CD4-positive, alpha-beta T cell treated with Interferon gamma for 1 hour (primary cell): ENCODE data around the gene SLC26A6.
A peak's percentile ranks its signal among the peaks of the same experiment; 100 is the strongest.

Experiments used
- DNase-seq: peaks from one replicate; pipeline ENCODE4 v3.0.0-alpha.2; 2020

The SLC26A6 gene

GRCh38 chr3:48630833-48631232, 4.4 kb downstream of the SLC26A6 start:
- no peak for DNase-seq

GRCh38 chr3:48630407-48630806, 4.9 kb downstream of the SLC26A6 start:
- no peak for DNase-seq

- no peak for DNase-seq
These were observed 5.4 kb downstream of the SLC26A6 start for GRCh38 chr3:48629894-48630293.

GRCh38 chr3:48628277-48629017, 6.8 kb downstream of the SLC26A6 start:
- no peak for DNase-seq

GRCh38 chr3:48625600-48625999, 9.7 kb downstream of the SLC26A6 start:
- DNase-seq = no peak

GRCh38 chr3:48624767-48625166, 10.5 kb downstream of the SLC26A6 start:
- no peak for DNase-seq

GRCh38 chr3:48623851-48624547, 11.3 kb downstream of the SLC26A6 start:
- DNase-seq = no peak

GRCh38 chr3:48621461-48621869, 13.8 kb downstream of the SLC26A6 start, which contains the start of gene TMEM89:
TMEM89 (minus strand) TSS chr3:48621769; CDS start chr3:48621756, 13 bp downstream.
- no peak for DNase-seq

GRCh38 chr3:48619541-48620524, 15.4 kb downstream of the SLC26A6 start:
- DNase-seq = no peak

GRCh38 chr3:48617559-48617958, 17.7 kb downstream of the SLC26A6 start:
- no peak for DNase-seq

GRCh38 chr3:48614044-48614443, 21.2 kb downstream of the SLC26A6 start:
- DNase-seq = no peak

- no peak for DNase-seq
These were observed 23.0 kb downstream of the SLC26A6 start for GRCh38 chr3:48612309-48612708.

GRCh38 chr3:48609088-48610005, 25.9 kb downstream of the SLC26A6 start, which contains the start of gene UQCRC1:
UQCRC1 (minus strand) TSS chr3:48609646; CDS start chr3:48609620, 26 bp downstream.
- peak; percentile 93 for DNase-seq

GRCh38 chr3:48607519-48607918, 27.7 kb downstream of the SLC26A6 start:
- no peak for DNase-seq

- DNase-seq = no peak
These were observed 33.7 kb downstream of the SLC26A6 start for GRCh38 chr3:48601622-48601994.

- DNase-seq = no peak
These were observed 34.3 kb downstream of the SLC26A6 start for GRCh38 chr3:48600711-48601621.

GRCh38 chr3:48599509-48600285, 35.6 kb downstream of the SLC26A6 start:
- no peak for DNase-seq

- DNase-seq = no peak
These were observed 36.2 kb downstream of the SLC26A6 start for GRCh38 chr3:48599077-48599501.

- DNase-seq = no peak
These were observed 36.8 kb downstream of the SLC26A6 start for GRCh38 chr3:48598323-48599076.
